Measurements from ENCODE around the gene PCDHB14. TPM values are rescaled to one million over a fixed set of nuclear protein-coding genes. Genes with fewer than 3 reads are reported as not detected.
"Not testable (repeated sequence)": the region's sequence is repeated elsewhere in the genome, so short reads cannot be mapped to it uniquely, and the experiment has no call there.

PCDHB14 gene
- total and polyA plus RNA-seq, 4 donors = 0.67 to 10.6 (median 2.0) TPM

GRCh38 chr5:141241496-141241895, 18.4 kb downstream of the PCDHB14 start:
- H3K27me3 ChIP-seq (ENCODE audit: control insufficient read depth in 3 of 3, insufficient read depth in 3 of 3, low read length in 2 of 3) = no peaks in the 10 kb centered on the region
- DNase-seq = no peak
- no peaks in the 10 kb centered on the region for H3K4me1 ChIP-seq (ENCODE audit: control insufficient read depth in 5 of 5, insufficient read depth in 5 of 5, low read length in 5 of 5)
- no peak overlapping the region for H3K4me3 ChIP-seq
- H3K36me3 ChIP-seq (ENCODE audit: control insufficient read depth in 4 of 4, insufficient read depth in 4 of 4, low read length in 4 of 4) = peaks cover 0 to 7% (median 0%) of the 10 kb centered on the region in 4 donors
- no peak for ATAC-seq (ENCODE audit: insufficient read depth, low FRiP score)
- peaks cover 6 to 44% (median 29%) of the 10 kb centered on the region in 4 donors for H3K9me3 ChIP-seq (ENCODE audit: control insufficient read depth in 4 of 4, insufficient read depth in 3 of 4, low read length in 3 of 4)
- TF ChIP-seq CTCF (IDR thresholded peaks at IDR 0.05; ENCODE audit: control extremely low read depth, extremely low read depth) = no peak
- no peak overlapping the region for H3K27ac ChIP-seq (ENCODE audit: low read depth in 1 of 2, low read length in 1 of 2)
- H3K9ac ChIP-seq (ENCODE audit: insufficient read depth in 1 of 2, low read length in 2 of 2) = no peak overlapping the region
- WGBS, 2 donors = 23 to 26% methylated on average over 39 to 43 of the region's 43 CpGs

- peak within 1 kb of the TSS; percentile 13 for H3K4me3 ChIP-seq
- H3K4me1 ChIP-seq (ENCODE audit: control insufficient read depth in 5 of 5, insufficient read depth in 5 of 5, low read length in 5 of 5) = no peaks in the 10 kb centered on the region
- 8 to 11% methylated on average over 16 of the region's 16 CpGs for WGBS, 2 donors
- peaks cover 0 to 12% (median 1%) of the 10 kb centered on the region in 4 donors for H3K36me3 ChIP-seq (ENCODE audit: control insufficient read depth in 4 of 4, insufficient read depth in 4 of 4, low read length in 4 of 4)
- no peaks in the 10 kb centered on the region for H3K27me3 ChIP-seq (ENCODE audit: control insufficient read depth in 3 of 3, insufficient read depth in 3 of 3, low read length in 2 of 3)
- TF ChIP-seq CTCF (IDR thresholded peaks at IDR 0.05; ENCODE audit: control extremely low read depth, extremely low read depth) = no peak
- H3K27ac ChIP-seq (ENCODE audit: low read depth in 1 of 2, low read length in 1 of 2) = no peak within 1 kb of the TSS
- H3K9ac ChIP-seq (ENCODE audit: insufficient read depth in 1 of 2, low read length in 2 of 2) = no peak within 1 kb of the TSS
- ATAC-seq (ENCODE audit: insufficient read depth, low FRiP score) = no peak
- peaks cover 5 to 50% (median 30%) of the 10 kb centered on the region in 4 donors for H3K9me3 ChIP-seq (ENCODE audit: control insufficient read depth in 4 of 4, insufficient read depth in 3 of 4, low read length in 3 of 4)
- DNase-seq = peak; percentile 19 to 54 (median 39)
These were observed 22.1 kb downstream of the PCDHB14 start, which contains the start of gene PCDHB15 for GRCh38 chr5:141245250-141245717. Gene PCDHB15, plus strand, starts transcription at chr5:141245395. Its CDS starts 184 bp downstream, at chr5:141245579.

GRCh38 chr5:141246971-141247370, 23.8 kb downstream of the PCDHB14 start:
- not testable (repeated sequence) for H3K27me3 ChIP-seq (ENCODE audit: control insufficient read depth in 3 of 3, insufficient read depth in 3 of 3, low read length in 2 of 3); H3K4me3 ChIP-seq; H3K9ac ChIP-seq (ENCODE audit: insufficient read depth in 1 of 2, low read length in 2 of 2); H3K4me1 ChIP-seq (ENCODE audit: control insufficient read depth in 5 of 5, insufficient read depth in 5 of 5, low read length in 5 of 5); ATAC-seq (ENCODE audit: insufficient read depth, low FRiP score); DNase-seq; H3K27ac ChIP-seq (ENCODE audit: low read depth in 1 of 2, low read length in 1 of 2)
- WGBS, 2 donors = 36% methylated on average over 16 to 34 of the region's 42 CpGs
- Histone ChIP-seq H3K9me3 (ENCODE audit: control insufficient read depth in 4 of 4, insufficient read depth in 3 of 4, low read length in 3 of 4) (peaks cover 5 to 45% (median 35%) of the 10 kb centered on the region in 4 donors), H3K36me3 (ENCODE audit: control insufficient read depth in 4 of 4, insufficient read depth in 4 of 4, low read length in 4 of 4) (peaks cover 0 to 12% (median 1%) of the 10 kb centered on the region in 4 donors)

- H3K9ac ChIP-seq (ENCODE audit: insufficient read depth in 1 of 2, low read length in 2 of 2); H3K4me1 ChIP-seq (ENCODE audit: control insufficient read depth in 5 of 5, insufficient read depth in 5 of 5, low read length in 5 of 5); ATAC-seq (ENCODE audit: insufficient read depth, low FRiP score); DNase-seq; H3K27me3 ChIP-seq (ENCODE audit: control insufficient read depth in 3 of 3, insufficient read depth in 3 of 3, low read length in 2 of 3); H3K4me3 ChIP-seq; H3K27ac ChIP-seq (ENCODE audit: low read depth in 1 of 2, low read length in 1 of 2): not testable (repeated sequence)
- Histone ChIP-seq H3K9me3 (ENCODE audit: control insufficient read depth in 4 of 4, insufficient read depth in 3 of 4, low read length in 3 of 4) (peaks cover 5 to 46% (median 36%) of the 10 kb centered on the region in 4 donors), H3K36me3 (ENCODE audit: control insufficient read depth in 4 of 4, insufficient read depth in 4 of 4, low read length in 4 of 4) (peaks cover 0 to 12% (median 1%) of the 10 kb centered on the region in 4 donors)
- WGBS, 2 donors = 46 to 57% methylated on average over 34 of the region's 34 CpGs
These were observed 24.3 kb downstream of the PCDHB14 start for GRCh38 chr5:141247434-141247833.

Data from lung (tissue), 12 donors.